ENCODE measurements around the gene FAM168A.

DNA sequence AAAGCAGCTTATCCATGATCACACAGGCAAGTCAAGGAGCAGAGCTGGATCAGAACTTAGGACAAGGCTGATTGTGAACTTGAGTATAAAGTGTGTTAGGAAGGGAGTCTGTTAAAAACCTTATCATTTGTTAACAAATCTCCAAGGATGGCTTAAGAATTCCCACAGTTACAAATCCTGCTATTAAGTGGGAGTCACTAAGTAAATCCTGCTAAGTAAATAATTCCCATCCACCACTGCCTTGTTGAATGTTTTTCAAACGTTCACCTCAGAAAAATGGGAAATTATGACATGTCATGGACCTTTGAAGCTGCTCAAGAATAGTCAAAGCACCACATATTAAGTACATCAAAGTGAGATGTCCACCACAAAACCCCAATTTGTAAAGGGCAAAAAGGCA is 88.7 kb downstream of the FAM168A start:
- no peak for TF ChIP-seq EZH2 (IDR thresholded peaks at IDR 0.05; ENCODE audit: low read length, missing control alignments)
- TF ChIP-seq, protein P1, sequence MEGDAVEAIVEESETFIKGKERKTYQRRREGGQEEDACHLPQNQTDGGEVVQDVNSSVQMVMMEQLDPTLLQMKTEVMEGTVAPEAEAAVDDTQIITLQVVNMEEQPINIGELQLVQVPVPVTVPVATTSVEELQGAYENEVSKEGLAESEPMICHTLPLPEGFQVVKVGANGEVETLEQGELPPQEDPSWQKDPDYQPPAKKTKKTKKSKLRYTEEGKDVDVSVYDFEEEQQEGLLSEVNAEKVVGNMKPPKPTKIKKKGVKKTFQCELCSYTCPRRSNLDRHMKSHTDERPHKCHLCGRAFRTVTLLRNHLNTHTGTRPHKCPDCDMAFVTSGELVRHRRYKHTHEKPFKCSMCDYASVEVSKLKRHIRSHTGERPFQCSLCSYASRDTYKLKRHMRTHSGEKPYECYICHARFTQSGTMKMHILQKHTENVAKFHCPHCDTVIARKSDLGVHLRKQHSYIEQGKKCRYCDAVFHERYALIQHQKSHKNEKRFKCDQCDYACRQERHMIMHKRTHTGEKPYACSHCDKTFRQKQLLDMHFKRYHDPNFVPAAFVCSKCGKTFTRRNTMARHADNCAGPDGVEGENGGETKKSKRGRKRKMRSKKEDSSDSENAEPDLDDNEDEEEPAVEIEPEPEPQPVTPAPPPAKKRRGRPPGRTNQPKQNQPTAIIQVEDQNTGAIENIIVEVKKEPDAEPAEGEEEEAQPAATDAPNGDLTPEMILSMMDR (conservative IDR thresholded peaks at IDR 0.05 in 1 of 2, IDR thresholded peaks at IDR 0.05 in 1 of 2; ENCODE audit: low read depth in 1 of 2, low read length in 2 of 2) = no peak
